Chondrocyte (in vitro differentiated cells): ENCODE results near the gene FBXL17. TPM values are rescaled to one million over a fixed set of nuclear protein-coding genes. Genes with fewer than 3 reads are reported as not detected.
A peak's percentile ranks its signal among the peaks of the same experiment; 100 is the strongest.

Experiments
- DNase-seq: peaks from one replicate; pipeline ENCODE4 v3.0.0; 2021; ENCODE audit warnings: mixed read lengths, low spot score
- H3K27ac Mint-ChIP-seq: one replicate; pipeline ENCODE4 v1.8.0; 2021; ENCODE audit warnings: mild to moderate bottlenecking, moderate library complexity, mixed read lengths; ENCODE audit not compliant: unreplicated experiment
- H3K27me3 Mint-ChIP-seq: 2 replicates; pipeline ENCODE4 v1.8.0; 2021; ENCODE audit warnings: low read depth, mixed read lengths
- H3K36me3 Mint-ChIP-seq: 2 replicates; pipeline ENCODE4 v1.8.0; 2021; ENCODE audit warnings: low read depth, mixed read lengths
- H3K4me1 Mint-ChIP-seq: 2 replicates; pipeline ENCODE4 v1.8.0; 2021; ENCODE audit warnings: low read depth, mild to moderate bottlenecking, mixed read lengths
- H3K4me3 Mint-ChIP-seq: one replicate; pipeline ENCODE4 v1.8.0; 2021; ENCODE audit warnings: mild to moderate bottlenecking, moderate library complexity, mixed read lengths; ENCODE audit not compliant: unreplicated experiment
- H3K9me3 Mint-ChIP-seq: 2 replicates; pipeline ENCODE4 v1.8.0; 2021; ENCODE audit warnings: low read depth, mixed read lengths
- total RNA-seq: library from RNA; stranded (reverse); gene quantifications from 3 replicates; pipeline ENCODE4 v1.2.1, GENCODE V29; 2021
- TF ChIP-seq, protein P1 (sequence below): fragments of 200-600 bp; sonication (generic); IDR thresholded peaks from 2 replicates; pipeline ENCODE4 v1.5.0; 2021; ENCODE audit warnings: antibody characterized with exemption, mild to moderate bottlenecking, moderate library complexity

Gene FBXL17
- total RNA-seq, 1 donor from 2014 or later, result 15.3 TPM

DNA sequence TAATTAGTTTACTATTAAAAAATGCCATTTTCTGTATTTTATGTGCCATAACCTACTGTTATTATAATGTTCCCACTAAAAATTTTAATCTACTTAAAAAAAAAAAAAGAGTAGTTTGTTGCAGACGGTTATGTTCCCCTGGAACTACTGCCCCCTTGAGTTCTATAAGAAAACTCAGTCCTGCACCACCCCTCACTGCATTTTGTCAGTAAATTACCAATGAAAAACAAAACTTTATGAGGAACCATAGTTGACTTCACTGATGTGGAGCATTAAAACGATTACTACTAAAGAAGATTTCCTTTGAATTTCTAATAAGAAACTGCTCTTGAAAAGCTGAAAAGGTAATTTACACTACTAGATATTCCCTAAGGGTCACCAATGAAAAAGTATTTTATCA lies 288.7 kb downstream of the FBXL17 start:
- no peak overlapping the region for H3K4me3 Mint-ChIP-seq
- H3K36me3 Mint-ChIP-seq, result peaks cover under 1% of the 10 kb centered on the region
- DNase-seq, result no peak
- TF ChIP-seq, protein P1, sequence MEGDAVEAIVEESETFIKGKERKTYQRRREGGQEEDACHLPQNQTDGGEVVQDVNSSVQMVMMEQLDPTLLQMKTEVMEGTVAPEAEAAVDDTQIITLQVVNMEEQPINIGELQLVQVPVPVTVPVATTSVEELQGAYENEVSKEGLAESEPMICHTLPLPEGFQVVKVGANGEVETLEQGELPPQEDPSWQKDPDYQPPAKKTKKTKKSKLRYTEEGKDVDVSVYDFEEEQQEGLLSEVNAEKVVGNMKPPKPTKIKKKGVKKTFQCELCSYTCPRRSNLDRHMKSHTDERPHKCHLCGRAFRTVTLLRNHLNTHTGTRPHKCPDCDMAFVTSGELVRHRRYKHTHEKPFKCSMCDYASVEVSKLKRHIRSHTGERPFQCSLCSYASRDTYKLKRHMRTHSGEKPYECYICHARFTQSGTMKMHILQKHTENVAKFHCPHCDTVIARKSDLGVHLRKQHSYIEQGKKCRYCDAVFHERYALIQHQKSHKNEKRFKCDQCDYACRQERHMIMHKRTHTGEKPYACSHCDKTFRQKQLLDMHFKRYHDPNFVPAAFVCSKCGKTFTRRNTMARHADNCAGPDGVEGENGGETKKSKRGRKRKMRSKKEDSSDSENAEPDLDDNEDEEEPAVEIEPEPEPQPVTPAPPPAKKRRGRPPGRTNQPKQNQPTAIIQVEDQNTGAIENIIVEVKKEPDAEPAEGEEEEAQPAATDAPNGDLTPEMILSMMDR, result peak; percentile 79
- no peaks in the 10 kb centered on the region for H3K9me3 Mint-ChIP-seq
- no peaks in the 10 kb centered on the region for H3K27me3 Mint-ChIP-seq
- peaks cover 5% of the 10 kb centered on the region for H3K4me1 Mint-ChIP-seq
- no peak overlapping the region for H3K27ac Mint-ChIP-seq

DNA sequence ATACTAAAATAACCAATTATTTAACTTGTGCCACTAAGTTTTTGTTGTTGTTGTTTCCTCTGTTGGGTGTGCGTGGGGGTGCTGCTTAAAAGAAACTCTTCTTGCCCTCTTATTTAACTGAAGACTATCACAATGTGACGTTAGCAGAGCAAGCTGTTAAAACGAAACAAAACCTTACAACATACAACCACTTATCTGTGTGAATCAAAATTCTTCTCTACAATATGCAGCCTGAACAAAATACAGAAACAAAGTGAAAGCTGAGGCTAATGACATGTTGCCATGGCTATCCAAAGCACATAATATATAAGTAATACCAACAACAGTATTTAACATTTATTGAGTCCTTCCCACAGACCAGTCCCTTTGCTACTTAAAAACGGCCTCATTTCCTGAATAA lies 291.0 kb downstream of the FBXL17 start:
- H3K4me3 Mint-ChIP-seq, result no peak overlapping the region
- peaks cover 3% of the 10 kb centered on the region for H3K36me3 Mint-ChIP-seq
- peaks cover 5% of the 10 kb centered on the region for H3K4me1 Mint-ChIP-seq
- TF ChIP-seq, protein P1, result no peak
- no peaks in the 10 kb centered on the region for H3K27me3 Mint-ChIP-seq
- H3K27ac Mint-ChIP-seq, result no peak overlapping the region
- DNase-seq, result no peak
- H3K9me3 Mint-ChIP-seq, result no peaks in the 10 kb centered on the region

DNA sequence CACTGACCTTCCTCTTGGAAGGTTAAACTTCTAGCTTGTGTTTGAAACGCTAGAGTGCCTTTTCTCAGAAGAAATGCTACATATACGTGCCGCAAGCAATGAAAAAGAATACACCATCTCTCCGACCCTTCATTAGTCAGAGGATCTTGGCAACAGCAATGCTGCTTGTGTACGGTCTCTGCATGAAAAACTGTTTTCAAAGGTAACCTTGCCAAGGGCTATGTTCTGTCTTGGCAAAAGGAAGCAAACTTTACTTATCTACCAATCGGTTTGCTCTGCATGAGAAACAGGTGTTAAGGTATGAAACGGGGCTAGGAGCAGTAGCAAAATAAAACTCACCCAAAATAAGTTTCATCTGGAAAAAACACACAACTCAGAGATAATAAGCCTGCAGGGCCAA lies 297.8 kb downstream of the FBXL17 start:
- TF ChIP-seq, protein P1, result no peak
- peaks cover 4% of the 10 kb centered on the region for H3K36me3 Mint-ChIP-seq
- H3K27me3 Mint-ChIP-seq, result no peaks in the 10 kb centered on the region
- no peak for DNase-seq
- H3K4me3 Mint-ChIP-seq, result no peak overlapping the region
- no peaks in the 10 kb centered on the region for H3K9me3 Mint-ChIP-seq
- no peak overlapping the region for H3K27ac Mint-ChIP-seq
- no peaks in the 10 kb centered on the region for H3K4me1 Mint-ChIP-seq

DNA sequence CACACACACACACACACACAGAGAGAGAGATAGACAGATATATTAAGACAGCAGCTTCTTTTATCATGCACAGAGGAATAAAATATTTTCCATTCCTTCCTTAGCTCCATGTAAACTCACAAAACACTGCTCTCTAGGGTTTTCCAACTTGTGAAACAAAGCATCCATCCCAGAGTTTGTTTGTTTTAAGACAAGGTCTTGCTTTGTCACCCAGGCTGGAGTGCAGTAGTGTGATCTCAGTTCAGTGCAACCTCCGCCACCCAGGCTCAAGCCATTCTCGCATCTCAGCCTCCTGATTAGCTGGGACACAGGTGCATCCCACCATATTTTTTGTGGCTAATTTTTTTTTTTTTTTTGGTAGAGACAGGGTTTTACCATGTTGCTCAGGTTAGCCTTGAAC lies 298.7 kb downstream of the FBXL17 start:
- Mint-ChIP-seq H3K36me3 (peaks cover 4% of the 10 kb centered on the region), H3K4me3 (no peak overlapping the region), H3K27me3 (no peaks in the 10 kb centered on the region), H3K27ac (no peak overlapping the region), H3K4me1 (no peaks in the 10 kb centered on the region), H3K9me3 (no peaks in the 10 kb centered on the region)
- no peak for DNase-seq
- TF ChIP-seq, protein P1, result no peak

DNA sequence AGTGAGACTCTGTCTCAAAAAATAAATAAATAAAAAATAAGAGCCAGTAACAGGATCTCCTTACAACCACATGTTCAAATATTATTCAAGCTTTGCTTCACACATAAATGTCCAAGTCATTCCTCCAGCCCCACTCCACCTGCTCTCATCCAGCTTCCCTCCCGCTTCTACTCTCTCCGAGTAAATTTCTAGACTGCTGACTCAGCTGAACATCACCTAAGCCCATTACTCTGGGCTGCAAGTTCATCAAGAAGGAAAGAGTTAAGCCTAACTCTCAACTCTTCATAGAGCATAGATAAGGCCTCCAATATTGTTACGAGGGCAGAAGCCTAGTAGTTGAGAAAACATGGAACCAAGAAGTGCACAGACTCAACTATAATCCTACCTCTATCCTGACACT lies 300.2 kb downstream of the FBXL17 start:
- TF ChIP-seq, protein P1, result no peak
- H3K9me3 Mint-ChIP-seq, result no peaks in the 10 kb centered on the region
- no peak overlapping the region for H3K4me3 Mint-ChIP-seq
- peaks cover 3% of the 10 kb centered on the region for H3K36me3 Mint-ChIP-seq
- no peak overlapping the region for H3K27ac Mint-ChIP-seq
- DNase-seq, result no peak
- H3K27me3 Mint-ChIP-seq, result no peaks in the 10 kb centered on the region
- H3K4me1 Mint-ChIP-seq, result no peaks in the 10 kb centered on the region
